Pancreas (tissue), 10 donors: ENCODE measurements around the gene RAB3C. TPM values are rescaled to one million over a fixed set of nuclear protein-coding genes. Genes with fewer than 3 reads are reported as not detected.

ENCODE experiments used
- ATAC-seq, 4 donors: fragments of 200-7000 bp; cut with Tn5 transposase; one replicate each; pipeline versions ENCODE4 v1.8.0 to v1.9.1; 2020; ENCODE audit warnings: mild to moderate bottlenecking in 4 of 4, moderate library complexity in 4 of 4
- DNase-seq, 6 donors: peaks; one replicate each; pipeline ENCODE4 v3.0.0-alpha.2; 2020
- FAIRE-seq: peaks from 2 replicates; lab custom pipeline; 2012; peaks lifted over from hg19 to GRCh38; lab: Jason Lieb, UNC
- H3K27ac ChIP-seq, 4 donors: fragments of 200-600 bp; sonication (generic); 1 replicate in 3 of 4; 2 replicates in 1 of 4; pipeline versions ENCODE4 v1.5.0 to v1.8.0; 2020
- H3K27me3 ChIP-seq, 4 donors: fragments of 200-600 bp; one replicate each; pipeline ENCODE4 v1.8.0; 2021
- H3K36me3 ChIP-seq, 3 donors: fragments of 200-600 bp; sonication (generic) in 1 of 3; one replicate each; pipeline versions ENCODE4 v1.5.0 to v1.8.0; 2020 to 2021
- H3K4me1 ChIP-seq, 3 donors: fragments of 200-600 bp; one replicate each; pipeline ENCODE4 v1.8.0; 2021
- H3K4me3 ChIP-seq, 4 donors: fragments of 200-600 bp; sonication (generic) in 2 of 4; one replicate each; pipeline versions ENCODE4 v1.5.0 to v1.8.0; 2020 to 2021
- H3K9me3 ChIP-seq, 4 donors: fragments of 200-600 bp; one replicate each; pipeline ENCODE4 v1.8.0; 2021
- WGBS, 2 donors: extraction: QIAGEN DNeasy Blood & Tissue Kit; methylation state at CpG; one replicate each; pipeline ENCODE4 v1.1.7; 2013; 5-methylcytosine and 5-hydroxymethylcytosine counted together
- intact Hi-C, 3 donors: fragments of 100-400 bp; cut with DNase I; formaldehyde crosslinking; loops; one replicate each; pipeline versions ENCODE4 v1.11.1 to v1.14.2; 2022
- polyA plus RNA-seq, 2 donors: library from polyadenylated mRNA; stranded (reverse); fragments of 200-250 nt; gene quantifications; one replicate each; pipeline ENCODE4 v1.2.3, GENCODE V29; 2013
- total RNA-seq, 6 donors: library from RNA; stranded (reverse); fragmentation: NEBNext Ultra II Directional in 4 of 6; extraction: Animal tissue kit (Norgen Biotek cat#: 25700) in 4 of 6; gene quantifications; one replicate each; pipeline versions ENCODE4 v1.2.1 to v1.2.4, GENCODE V29; 2021 to 2023
- TF ChIP-seq, protein P1 (sequence below), 4 donors: fragments of 200-600 bp; sonication (generic) in 3 of 4; IDR thresholded peaks; one replicate each; pipeline versions ENCODE4 v1.5.0 to v1.8.0; 2021; ENCODE audit warnings: antibody characterized with exemption in 4 of 4
- donor health status: healthy with polysubstance abuse.
- donor health status: DM: no; HTN: no; CAD: no; lungs with moderate emphysema.
- donor health status: DM: no; HTN: no; CAD: no.
- donor health status: control.
- donor health status: control.
- donor health status: Bipolar disorder and iron deficiency.
- donor health status: DM: yes; HTN: yes; CAD: no.
- donor health status: DM: no; HTN: no; CAD: no.
- donor health status: DM: no; HTN: no; CAD: no.
- donor health status: DM: yes; HTN: yes; CAD: no.

Gene RAB3C
- total and polyA plus RNA-seq, 8 donors, result 1.7 to 9.0 (median 4.8) TPM

GRCh38 chr5:58800861-58801540 lies 218.1 kb downstream of the RAB3C start:
- no peak for DNase-seq
- TF ChIP-seq, protein P1, sequence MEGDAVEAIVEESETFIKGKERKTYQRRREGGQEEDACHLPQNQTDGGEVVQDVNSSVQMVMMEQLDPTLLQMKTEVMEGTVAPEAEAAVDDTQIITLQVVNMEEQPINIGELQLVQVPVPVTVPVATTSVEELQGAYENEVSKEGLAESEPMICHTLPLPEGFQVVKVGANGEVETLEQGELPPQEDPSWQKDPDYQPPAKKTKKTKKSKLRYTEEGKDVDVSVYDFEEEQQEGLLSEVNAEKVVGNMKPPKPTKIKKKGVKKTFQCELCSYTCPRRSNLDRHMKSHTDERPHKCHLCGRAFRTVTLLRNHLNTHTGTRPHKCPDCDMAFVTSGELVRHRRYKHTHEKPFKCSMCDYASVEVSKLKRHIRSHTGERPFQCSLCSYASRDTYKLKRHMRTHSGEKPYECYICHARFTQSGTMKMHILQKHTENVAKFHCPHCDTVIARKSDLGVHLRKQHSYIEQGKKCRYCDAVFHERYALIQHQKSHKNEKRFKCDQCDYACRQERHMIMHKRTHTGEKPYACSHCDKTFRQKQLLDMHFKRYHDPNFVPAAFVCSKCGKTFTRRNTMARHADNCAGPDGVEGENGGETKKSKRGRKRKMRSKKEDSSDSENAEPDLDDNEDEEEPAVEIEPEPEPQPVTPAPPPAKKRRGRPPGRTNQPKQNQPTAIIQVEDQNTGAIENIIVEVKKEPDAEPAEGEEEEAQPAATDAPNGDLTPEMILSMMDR (IDR thresholded peaks at IDR 0.05), result no peak
- H3K27me3 ChIP-seq, result no peaks in the 10 kb centered on the region
- H3K36me3 ChIP-seq, result no peaks in the 10 kb centered on the region
- intact Hi-C loops, result no loop called here
- H3K27ac ChIP-seq, result no peak overlapping the region
- no peaks in the 10 kb centered on the region for H3K9me3 ChIP-seq
- ATAC-seq, result no peak
- no peak overlapping the region for H3K4me3 ChIP-seq
- 75 to 83% methylated on average over 5 of the region's 5 CpGs for WGBS, 2 donors
- FAIRE-seq, result no peak
- no peaks in the 10 kb centered on the region for H3K4me1 ChIP-seq

GRCh38 chr5:58803056-58803455 lies 220.2 kb downstream of the RAB3C start:
- Histone ChIP-seq H3K27me3 (no peaks in the 10 kb centered on the region), H3K4me1 (no peaks in the 10 kb centered on the region), H3K4me3 (no peak overlapping the region), H3K27ac (no peak overlapping the region), H3K9me3 (no peaks in the 10 kb centered on the region), H3K36me3 (no peaks in the 10 kb centered on the region)
- DNase-seq (no peak), FAIRE-seq (no peak), ATAC-seq (no peak)
- TF ChIP-seq, protein P1 (IDR thresholded peaks at IDR 0.05), result no peak
- intact Hi-C loops, result no loop called here

- DNase-seq, result no peak
- no peaks in the 10 kb centered on the region for H3K27me3 ChIP-seq
- no peaks in the 10 kb centered on the region for H3K4me1 ChIP-seq
- no peak overlapping the region for H3K27ac ChIP-seq
- no peak overlapping the region for H3K4me3 ChIP-seq
- no peaks in the 10 kb centered on the region for H3K9me3 ChIP-seq
- no peaks in the 10 kb centered on the region for H3K36me3 ChIP-seq
- TF ChIP-seq, protein P1 (IDR thresholded peaks at IDR 0.05), result no peak
- FAIRE-seq, result no peak
- no peak for ATAC-seq
- intact Hi-C loops, result no loop called here
These were observed 221.4 kb downstream of the RAB3C start for GRCh38 chr5:58804291-58804690.

- H3K4me1 ChIP-seq, result no peaks in the 10 kb centered on the region
- DNase-seq (no peak), ATAC-seq (no peak), FAIRE-seq (no peak)
- H3K4me3 ChIP-seq, result no peak overlapping the region
- intact Hi-C loops, result loop anchor here in 1 of 3 donors (10.0 kb wide), 1 partner anchor 315 kb away; the partner anchor contains the start of gene GAPT
- WGBS, 2 donors, result 42 to 52% methylated on average over 1 of the region's 1 CpG
- no peaks in the 10 kb centered on the region for H3K36me3 ChIP-seq
- no peaks in the 10 kb centered on the region for H3K27me3 ChIP-seq
- TF ChIP-seq, protein P1 (IDR thresholded peaks at IDR 0.05), result no peak
- no peaks in the 10 kb centered on the region for H3K9me3 ChIP-seq
- no peak overlapping the region for H3K27ac ChIP-seq
These were observed 227.2 kb downstream of the RAB3C start for GRCh38 chr5:58810086-58810485.

GRCh38 chr5:58813855-58814254 lies 231.0 kb downstream of the RAB3C start:
- Histone ChIP-seq H3K4me1 (no peaks in the 10 kb centered on the region), H3K9me3 (no peaks in the 10 kb centered on the region), H3K27me3 (no peaks in the 10 kb centered on the region), H3K4me3 (no peak overlapping the region), H3K27ac (no peak overlapping the region), H3K36me3 (no peaks in the 10 kb centered on the region)
- 97 to 98% methylated on average over 3 of the region's 3 CpGs for WGBS, 2 donors
- no peak for DNase-seq
- FAIRE-seq, result no peak
- intact Hi-C loops, result loop anchor here in 1 of 3 donors (10.0 kb wide), 1 partner anchor 319 kb away; the partner anchor contains the start of gene GAPT
- TF ChIP-seq, protein P1 (IDR thresholded peaks at IDR 0.05), result no peak
- no peak for ATAC-seq
